ENCODE results near the gene CIAO2B.

Gene CIAO2B

GRCh38 chr16:66919569-66920298 lies 14.5 kb downstream of the CIAO2B start:
- no peak for DNase-seq (ENCODE audit: low spot score)

- DNase-seq (ENCODE audit: low spot score), result no peak
These were observed 15.2 kb downstream of the CIAO2B start, which contains the start of gene CDH16 for GRCh38 chr16:66918803-66919568. CDH16 (minus strand) TSS chr16:66918885; CDS start chr16:66918065, 820 bp downstream.

DNA sequence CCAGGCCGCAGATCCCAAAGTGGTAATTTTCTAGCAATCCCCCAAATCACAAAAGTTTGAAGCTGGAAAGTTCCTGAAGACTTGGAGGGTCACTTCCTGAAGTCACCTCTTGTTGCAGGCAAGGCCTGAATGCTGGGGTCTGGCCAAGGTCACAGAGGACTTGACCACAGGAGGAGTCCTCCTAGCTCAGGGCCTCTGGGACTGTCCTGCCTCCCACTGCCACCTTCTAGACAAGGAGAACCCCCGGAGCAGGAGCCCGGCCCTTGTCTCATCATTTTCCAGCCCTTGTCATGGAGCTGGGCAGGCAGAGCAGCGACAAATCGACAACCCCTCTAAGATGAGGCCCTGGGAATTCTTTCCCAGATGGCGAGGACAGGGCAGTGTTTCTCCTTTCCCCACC lies 15.8 kb downstream of the CIAO2B start:
- no peak for DNase-seq (ENCODE audit: low spot score)

- DNase-seq (ENCODE audit: low spot score), result no peak
These were observed 16.5 kb downstream of the CIAO2B start for GRCh38 chr16:66917741-66918140.

DNA sequence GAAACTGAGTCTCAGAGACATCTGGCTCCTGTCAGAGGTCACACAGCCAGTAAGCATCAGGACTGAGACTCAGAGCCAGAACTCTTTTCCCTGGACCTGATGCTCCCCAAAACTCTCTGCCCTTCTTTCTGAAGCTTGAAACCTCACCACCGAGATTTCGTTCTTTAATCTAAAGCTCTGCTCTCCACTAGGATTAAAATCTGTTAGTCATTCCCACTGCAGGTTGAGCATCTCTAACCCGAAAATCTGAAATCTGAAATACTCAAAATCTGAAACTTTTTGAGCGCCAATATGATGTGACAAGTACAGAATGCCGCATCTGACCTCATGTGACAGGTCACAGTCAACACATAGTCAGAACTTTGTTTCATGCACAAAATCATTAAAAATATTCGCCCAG lies 17.7 kb downstream of the CIAO2B start:
- DNase-seq (ENCODE audit: low spot score), result no peak

DNA sequence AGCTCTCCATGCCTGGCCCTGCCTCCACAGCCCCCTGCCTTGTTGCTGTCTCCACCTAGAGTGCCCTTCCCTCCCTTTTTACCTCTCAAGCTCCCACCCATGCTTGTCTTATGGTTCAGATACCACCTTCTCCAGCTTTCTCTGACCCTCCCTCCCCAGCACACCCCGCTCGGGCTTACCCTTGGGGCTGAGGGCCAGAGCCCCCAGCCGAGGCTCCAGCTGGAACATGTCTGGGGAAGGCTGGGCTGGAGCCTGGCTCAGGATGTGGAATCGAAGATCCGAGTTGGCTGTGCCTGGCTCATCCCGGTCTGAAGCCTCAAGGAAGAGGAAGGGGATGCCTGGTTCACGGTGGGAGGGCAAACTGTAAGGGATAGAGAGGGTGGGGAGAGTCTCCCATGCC lies 19.2 kb downstream of the CIAO2B start:
- no peak for DNase-seq (ENCODE audit: low spot score)

- no peak for DNase-seq (ENCODE audit: low spot score)
These were observed 19.7 kb downstream of the CIAO2B start for GRCh38 chr16:66914541-66914940.

DNA sequence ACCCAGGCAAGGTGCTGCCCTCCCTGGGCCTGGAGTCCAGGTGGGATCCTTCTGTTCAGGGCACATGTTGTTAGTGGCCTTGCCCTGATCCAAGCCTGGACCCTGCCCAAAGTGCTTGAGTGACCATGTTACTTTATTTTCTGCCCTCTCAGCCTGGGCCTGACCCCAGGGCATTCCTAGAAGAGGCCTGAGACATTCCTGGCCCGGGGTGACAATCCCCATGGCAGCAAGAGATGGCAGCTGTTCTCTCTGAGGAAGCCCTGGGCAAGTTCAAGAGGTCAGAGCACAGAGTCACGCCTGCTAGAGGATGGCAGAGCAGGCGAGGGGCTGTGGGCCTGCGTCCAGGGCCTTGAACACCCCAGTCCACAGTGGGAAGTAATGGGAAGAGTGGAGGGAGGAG lies 20.5 kb downstream of the CIAO2B start:
- no peak for DNase-seq (ENCODE audit: low spot score)

DNA sequence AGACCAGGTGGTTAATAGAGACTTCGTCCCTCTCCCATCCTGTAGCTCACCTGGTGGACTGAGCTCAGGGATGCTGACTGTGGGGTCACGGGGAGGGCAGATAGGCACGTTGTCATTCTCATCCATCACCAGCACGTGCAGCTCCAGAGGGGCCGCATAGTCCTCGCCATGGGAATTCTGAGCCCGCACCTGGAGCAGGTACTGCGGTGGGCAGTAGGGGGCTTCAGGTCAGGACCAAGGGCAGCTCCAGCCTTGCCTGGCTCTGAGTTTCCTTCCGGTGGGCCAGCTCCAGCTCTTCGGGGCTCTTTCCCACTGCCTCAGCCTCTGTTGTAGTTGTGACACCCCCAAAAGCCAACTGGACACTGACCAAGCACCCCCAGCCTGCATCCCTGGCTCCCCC lies 21.1 kb downstream of the CIAO2B start:
- DNase-seq (ENCODE audit: low spot score), result no peak

GRCh38 chr16:66911801-66912200 lies 22.4 kb downstream of the CIAO2B start:
- no peak for DNase-seq (ENCODE audit: low spot score)

DNA sequence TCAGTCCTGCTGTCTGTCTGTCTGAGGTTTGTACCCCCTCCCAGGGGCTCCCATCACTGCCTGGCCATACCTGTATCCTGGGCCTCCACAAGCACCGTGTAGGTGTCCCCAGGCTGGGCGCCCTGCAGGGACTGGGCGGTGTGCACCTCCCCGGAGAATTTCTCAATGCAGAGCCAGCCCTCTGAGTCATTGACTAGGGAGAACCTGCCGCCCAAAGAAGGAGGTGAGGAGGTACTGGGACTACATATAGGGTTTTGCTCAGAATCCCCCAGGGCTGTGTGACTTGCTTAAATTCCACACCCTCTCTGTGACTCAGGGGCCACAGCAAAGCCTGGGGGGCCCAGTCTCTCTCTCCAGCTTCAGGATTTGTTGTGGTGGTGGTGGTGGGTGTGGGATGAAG lies 23.1 kb downstream of the CIAO2B start:
- DNase-seq (ENCODE audit: low spot score), result no peak

GRCh38 chr16:66910175-66910940 lies 23.8 kb downstream of the CIAO2B start:
- no peak for DNase-seq (ENCODE audit: low spot score)

DNA sequence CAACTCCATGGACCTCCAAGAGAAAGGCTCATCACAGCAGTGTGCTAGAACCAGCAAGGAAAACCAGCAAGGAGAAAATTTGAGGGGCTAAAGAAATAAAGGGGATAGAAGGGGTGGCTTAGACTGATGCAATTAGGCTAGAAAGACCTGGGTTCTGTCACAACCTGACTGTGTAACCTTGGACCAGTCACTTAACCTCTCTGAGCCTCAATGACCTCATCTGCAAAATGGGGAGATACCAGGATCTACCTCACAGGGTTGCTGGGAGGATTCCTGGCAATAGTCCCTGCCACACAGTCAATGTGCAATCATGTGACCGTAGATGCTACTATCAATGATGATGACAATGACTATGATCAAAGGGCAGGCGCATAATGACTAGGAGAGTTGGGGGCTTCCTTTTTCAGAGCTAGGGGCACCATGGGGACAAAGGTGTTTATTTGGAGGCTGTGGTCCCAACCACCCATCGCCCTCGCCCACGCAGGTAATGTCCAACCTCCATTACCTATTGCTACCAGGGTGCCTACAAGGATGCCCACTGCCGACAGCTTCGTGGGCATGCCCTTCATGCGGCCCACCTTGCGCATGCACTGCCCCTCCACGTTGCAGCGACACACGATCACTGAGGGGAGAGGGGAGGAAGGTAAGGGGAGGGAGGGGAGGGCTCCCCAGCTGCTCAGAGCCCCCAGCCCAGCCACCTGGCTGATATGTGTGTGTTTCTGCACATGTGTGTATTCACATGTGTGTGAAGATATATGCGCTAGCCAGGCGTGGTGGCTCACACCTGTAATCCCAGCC lies 25.2 kb downstream of the CIAO2B start:
- DNase-seq (ENCODE audit: low spot score), result no peak

GRCh38 chr16:66908116-66908515 lies 26.1 kb downstream of the CIAO2B start:
- DNase-seq (ENCODE audit: low spot score), result no peak

DNA sequence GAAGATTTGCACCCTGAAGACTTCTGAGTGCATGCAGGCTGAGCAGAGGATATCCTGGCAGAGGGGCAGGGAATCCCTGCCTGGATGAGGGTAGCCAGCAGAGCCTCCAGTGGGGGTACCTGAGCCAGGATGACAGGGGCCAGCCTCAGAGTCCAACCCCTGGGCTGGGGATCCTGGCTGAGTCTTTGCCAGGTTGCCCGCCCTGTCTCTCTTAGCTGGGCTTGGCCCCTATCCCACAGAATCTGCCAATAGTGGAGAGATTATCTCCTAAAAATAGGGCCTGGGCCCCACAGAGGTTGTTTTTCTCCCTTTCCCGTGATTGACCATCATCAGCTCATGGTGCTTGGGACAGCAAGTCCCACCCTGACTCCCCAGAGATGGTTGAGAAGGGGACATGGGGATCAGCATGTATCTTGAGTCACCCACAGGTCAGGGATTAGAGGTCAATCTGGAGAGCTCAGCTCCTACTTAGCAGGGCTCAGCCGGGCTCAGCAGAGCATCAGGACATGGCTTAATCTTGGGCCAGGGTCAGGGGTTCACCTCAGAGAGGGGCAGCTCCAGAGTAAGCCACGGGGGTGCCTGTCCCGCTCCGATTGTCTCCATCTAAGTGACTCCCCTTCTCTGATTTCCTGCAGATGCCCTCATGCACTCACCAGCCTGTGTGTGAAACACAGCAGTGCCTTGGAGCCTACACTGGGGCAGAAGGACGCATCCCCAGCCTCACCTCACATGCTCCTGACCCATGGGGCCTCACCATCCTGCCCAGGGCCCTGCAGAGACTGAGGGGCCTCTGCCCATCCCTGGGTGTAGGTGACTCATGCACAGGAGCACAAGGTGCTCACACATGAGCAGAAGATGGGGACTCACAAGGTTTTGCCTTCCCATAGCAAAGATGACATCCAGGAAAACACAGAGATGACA lies 27.0 kb downstream of the CIAO2B start:
- no peak for DNase-seq (ENCODE audit: low spot score)

- DNase-seq (ENCODE audit: low spot score), result no peak
These were observed 28.3 kb downstream of the CIAO2B start for GRCh38 chr16:66905633-66906539.

DNA sequence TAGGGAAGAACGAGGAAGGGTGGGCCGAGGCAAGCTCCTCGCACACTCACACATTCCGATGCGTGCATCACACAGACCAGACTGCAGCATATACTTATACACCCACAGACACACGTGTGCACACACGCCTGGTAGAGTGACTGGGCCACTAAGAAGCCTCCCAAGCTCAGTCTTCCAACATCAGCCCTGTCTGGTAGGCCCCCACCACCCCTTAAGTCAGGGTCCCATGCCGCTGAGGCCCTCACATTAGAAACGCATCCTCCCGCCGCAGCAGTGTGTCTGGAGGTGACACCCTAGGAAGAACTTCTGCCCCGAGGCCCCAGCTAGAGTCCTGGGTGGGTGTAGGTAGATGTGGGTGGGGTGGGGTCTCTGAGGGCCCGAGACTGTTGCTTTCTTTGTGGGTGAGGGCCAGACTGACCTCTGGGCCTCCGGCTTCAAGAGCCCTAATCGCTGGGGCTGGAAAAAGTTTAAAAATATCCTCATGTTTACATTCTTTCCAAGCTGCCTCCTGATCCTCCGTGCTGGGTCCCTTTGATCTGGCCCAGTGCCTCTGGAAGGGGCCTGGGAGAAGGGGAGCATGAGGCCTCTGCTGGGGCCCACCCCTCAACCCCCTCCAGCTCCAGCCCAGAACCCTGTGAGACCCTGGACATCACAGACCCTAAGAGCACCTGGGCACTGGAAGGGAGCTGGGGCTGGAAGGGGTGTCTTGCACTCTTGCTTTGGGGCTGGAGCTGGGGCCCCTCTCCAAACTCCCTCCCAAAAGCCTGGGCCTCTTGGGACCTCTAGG lies 29.2 kb downstream of the CIAO2B start:
- DNase-seq (ENCODE audit: low spot score), result no peak

- no peak for DNase-seq (ENCODE audit: low spot score)
These were observed 29.8 kb downstream of the CIAO2B start for GRCh38 chr16:66904428-66904845.
